Mesendoderm (in vitro differentiated cells): ENCODE data around the gene PRKAG2.

Source experiments
- DNase-seq: peaks from one replicate; pipeline ENCODE4 v3.0.0; 2013
- H2AK5ac ChIP-seq: 2 replicates; pipeline ENCODE4 v1.6.1; 2013; ENCODE audit warnings: low read length, inconsistent platforms
- H2BK120ac ChIP-seq: 2 replicates; pipeline ENCODE4 v1.6.1; 2013; ENCODE audit warnings: low read depth, mild to moderate bottlenecking, low read length, moderate library complexity, mixed read lengths
- H2BK15ac ChIP-seq: replicated peaks from 2 replicates; pipeline ENCODE4 v1.6.1; 2013; ENCODE audit warnings: low read depth, mild to moderate bottlenecking, moderate library complexity
- H2BK5ac ChIP-seq: 2 replicates; pipeline ENCODE4 v1.6.1; 2013; ENCODE audit warnings: low read length, inconsistent platforms
- H3K18ac ChIP-seq: 2 replicates; pipeline ENCODE4 v1.6.1; 2013; ENCODE audit warnings: mild to moderate bottlenecking, low read length, mixed read lengths
- H3K23ac ChIP-seq: one replicate; pipeline ENCODE4 v1.6.1; 2013; ENCODE audit warnings: low read length
- H3K27ac ChIP-seq: 2 replicates; pipeline ENCODE4 v1.5.1; 2013; ENCODE audit warnings: low read depth, mild to moderate bottlenecking, inconsistent platforms, low read length, moderate library complexity
- H3K27me3 ChIP-seq: 2 replicates; pipeline ENCODE4 v1.6.1; 2013; ENCODE audit warnings: low read length, control low read depth, mild to moderate bottlenecking, inconsistent platforms; ENCODE audit not compliant: insufficient read depth, poor library complexity
- H3K36me3 ChIP-seq: 2 replicates; pipeline ENCODE4 v1.6.1; 2013; ENCODE audit warnings: low read length, inconsistent platforms; ENCODE audit not compliant: control insufficient read depth, insufficient read depth
- H3K4ac ChIP-seq: one replicate; pipeline ENCODE4 v1.6.1; 2013; ENCODE audit warnings: low read depth, mild to moderate bottlenecking, low read length, moderate library complexity
- H3K4me1 ChIP-seq: 2 replicates; pipeline ENCODE4 v1.6.1; 2013; ENCODE audit warnings: low read depth, low read length, inconsistent platforms; ENCODE audit not compliant: control insufficient read depth
- H3K4me2 ChIP-seq: 2 replicates; pipeline ENCODE4 v1.6.1; 2013; ENCODE audit warnings: low read length
- H3K4me3 ChIP-seq: 2 replicates; pipeline ENCODE4 v1.5.1; 2013; ENCODE audit warnings: mild to moderate bottlenecking, low read length
- H3K56ac ChIP-seq: one replicate; pipeline ENCODE4 v1.6.1; 2013; ENCODE audit warnings: low read length
- H3K79me1 ChIP-seq: 2 replicates; pipeline ENCODE4 v1.6.1; 2013; ENCODE audit warnings: low read length, inconsistent platforms
- H3K79me2 ChIP-seq: 2 replicates; pipeline ENCODE4 v1.6.1; 2013; ENCODE audit warnings: mild to moderate bottlenecking, low read length; ENCODE audit not compliant: control insufficient read depth, insufficient read depth
- H3K9ac ChIP-seq: 2 replicates; pipeline ENCODE4 v1.6.1; 2013; ENCODE audit warnings: low read length, inconsistent platforms
- H4K5ac ChIP-seq: one replicate; pipeline ENCODE4 v1.6.1; 2013; ENCODE audit warnings: low read length
- H4K8ac ChIP-seq: one replicate; pipeline ENCODE4 v1.6.1; 2013; ENCODE audit warnings: low read depth, mild to moderate bottlenecking, control low read depth, low read length, moderate library complexity
- WGBS: extraction: QIAGEN DNeasy Blood & Tissue Kit; methylation state at CpG from one replicate; pipeline ENCODE4 v1.1.7; 2013; ENCODE audit warnings: low lambda C conversion rate, missing lambda C conversion rate; ENCODE audit not compliant: insufficient coverage; ENCODE audit errors: extremely low coverage; 5-methylcytosine and 5-hydroxymethylcytosine counted together

Gene PRKAG2

DNA sequence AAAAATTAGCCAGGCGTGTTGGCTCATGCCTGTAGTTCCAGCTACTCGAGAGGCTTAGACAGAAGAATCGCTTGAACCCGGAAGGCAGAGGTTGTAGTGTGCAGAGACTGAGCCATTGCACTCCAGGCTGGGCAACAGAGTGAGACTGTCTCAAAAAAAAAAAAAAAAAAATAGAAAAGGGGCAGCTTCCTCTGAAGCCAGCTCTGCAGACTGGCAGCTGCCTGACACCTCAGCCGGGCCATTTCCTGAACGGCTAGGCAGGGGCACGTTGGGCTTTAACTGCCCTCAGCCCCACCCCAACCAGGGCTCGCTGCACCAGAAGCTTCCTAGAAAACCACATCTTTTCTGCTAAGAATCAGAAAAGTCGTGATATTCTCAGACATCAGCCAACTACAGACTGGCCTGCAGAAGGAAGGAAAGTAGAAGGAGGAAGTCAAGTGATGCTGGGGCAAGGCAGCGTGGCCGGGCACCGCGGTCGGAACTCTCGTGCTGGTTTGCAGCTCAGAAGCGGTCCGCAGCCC lies 38.0 kb downstream of the PRKAG2 start:
- H3K4ac ChIP-seq: no peak overlapping the region
- H2BK120ac ChIP-seq: no peak overlapping the region
- H3K27ac ChIP-seq: no peak overlapping the region
- no peak overlapping the region for H2AK5ac ChIP-seq
- peaks cover 6% of the 10 kb centered on the region for H3K4me1 ChIP-seq
- H3K79me2 ChIP-seq: no peaks in the 10 kb centered on the region
- no peak overlapping the region for H4K8ac ChIP-seq
- H3K4me3 ChIP-seq: no peak overlapping the region
- no peak for DNase-seq
- no peak overlapping the region for H3K4me2 ChIP-seq
- H4K5ac ChIP-seq: no peak overlapping the region
- no peak overlapping the region for H2BK5ac ChIP-seq
- H3K9ac ChIP-seq: no peak overlapping the region
- no peaks in the 10 kb centered on the region for H3K36me3 ChIP-seq
- no peak overlapping the region for H3K56ac ChIP-seq
- H3K23ac ChIP-seq: no peak overlapping the region
- no peaks in the 10 kb centered on the region for H3K79me1 ChIP-seq
- no peak overlapping the region for H3K18ac ChIP-seq
- no peaks in the 10 kb centered on the region for H3K27me3 ChIP-seq
- H2BK15ac ChIP-seq: no peak overlapping the region
- no CpG with 5 or more reads among the region's 17 CpGs for WGBS

DNA sequence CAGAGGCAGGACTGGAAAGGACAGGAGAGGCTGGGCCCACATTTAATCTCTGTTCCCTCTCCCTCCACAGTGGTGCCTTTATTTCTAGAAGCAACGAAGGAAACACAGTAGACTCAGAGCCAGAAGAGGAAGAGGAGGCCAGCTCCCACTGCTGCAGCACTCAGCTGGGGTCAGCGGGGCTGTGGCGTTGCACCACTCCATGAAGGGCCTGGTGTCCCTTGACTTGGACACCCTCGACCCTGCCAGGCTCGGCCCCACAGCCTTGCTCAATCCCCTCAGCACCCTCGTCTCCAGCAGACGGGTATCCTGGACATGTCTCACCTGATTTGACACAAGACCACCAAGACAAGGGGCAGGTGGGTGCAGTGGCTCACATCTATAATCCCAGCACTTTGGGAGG lies 38.8 kb downstream of the PRKAG2 start:
- H4K5ac ChIP-seq: no peak overlapping the region
- H3K4me2 ChIP-seq: no peak overlapping the region
- no peaks in the 10 kb centered on the region for H3K79me1 ChIP-seq
- no peak overlapping the region for H3K27ac ChIP-seq
- peaks cover 6% of the 10 kb centered on the region for H3K4me1 ChIP-seq
- peak overlapping the region; percentile 57 for H3K56ac ChIP-seq
- no peaks in the 10 kb centered on the region for H3K79me2 ChIP-seq
- no CpG with 5 or more reads among the region's 7 CpGs for WGBS
- no peak overlapping the region for H3K4me3 ChIP-seq
- no peaks in the 10 kb centered on the region for H3K27me3 ChIP-seq
- no peak overlapping the region for H4K8ac ChIP-seq
- no peak overlapping the region for H3K18ac ChIP-seq
- H2AK5ac ChIP-seq: no peak overlapping the region
- H2BK5ac ChIP-seq: no peak overlapping the region
- no peak overlapping the region for H3K23ac ChIP-seq
- no peak overlapping the region for H3K4ac ChIP-seq
- H2BK120ac ChIP-seq: no peak overlapping the region
- DNase-seq: no peak
- peak overlapping the region; percentile 4 for H3K9ac ChIP-seq
- H2BK15ac ChIP-seq: no peak overlapping the region
- H3K36me3 ChIP-seq: no peaks in the 10 kb centered on the region

GRCh38 chr7:151837285-151838042 lies 39.5 kb downstream of the PRKAG2 start:
- Histone ChIP-seq H2BK5ac (no peak overlapping the region), H2BK15ac (no peak overlapping the region), H3K18ac (no peak overlapping the region), H4K8ac (no peak overlapping the region), H3K79me1 (no peaks in the 10 kb centered on the region), H3K23ac (no peak overlapping the region), H3K9ac (peak overlapping the region; percentile 29), H3K4ac (no peak overlapping the region), H2BK120ac (no peak overlapping the region), H3K4me1 (peaks cover 6% of the 10 kb centered on the region), H3K27ac (no peak overlapping the region), H3K56ac (peak overlapping the region; percentile 57), H3K79me2 (no peaks in the 10 kb centered on the region), H3K4me3 (no peak overlapping the region), H3K4me2 (no peak overlapping the region), H3K27me3 (no peaks in the 10 kb centered on the region), H3K36me3 (no peaks in the 10 kb centered on the region), H4K5ac (no peak overlapping the region), H2AK5ac (no peak overlapping the region)
- peak; percentile 71 for DNase-seq
- WGBS: no CpG with 5 or more reads among the region's 25 CpGs

DNA sequence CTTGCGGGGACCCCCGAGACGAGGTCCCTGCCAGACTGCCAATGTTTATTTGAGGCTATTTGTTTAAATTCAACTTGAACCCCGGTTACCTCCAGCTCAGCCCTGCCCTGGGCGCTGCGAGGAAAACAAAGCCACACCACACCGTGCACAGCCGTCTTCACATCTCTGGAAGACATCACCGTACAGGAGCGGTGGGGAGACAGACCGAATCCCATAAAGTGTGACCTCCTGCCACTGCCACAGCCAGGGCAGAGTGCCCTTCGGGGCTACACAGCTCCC lies 40.0 kb downstream of the PRKAG2 start:
- Histone ChIP-seq H3K79me2 (no peaks in the 10 kb centered on the region), H4K8ac (no peak overlapping the region), H3K9ac (no peak overlapping the region), H2AK5ac (no peak overlapping the region), H3K18ac (no peak overlapping the region), H2BK120ac (no peak overlapping the region), H3K56ac (peak overlapping the region; percentile 42), H2BK15ac (no peak overlapping the region), H3K27me3 (no peaks in the 10 kb centered on the region), H3K4ac (no peak overlapping the region), H3K79me1 (no peaks in the 10 kb centered on the region), H3K4me1 (peaks cover 6% of the 10 kb centered on the region), H4K5ac (no peak overlapping the region), H3K4me2 (no peak overlapping the region), H3K27ac (no peak overlapping the region), H3K4me3 (no peak overlapping the region), H3K36me3 (no peaks in the 10 kb centered on the region), H2BK5ac (no peak overlapping the region), H3K23ac (no peak overlapping the region)
- DNase-seq: no peak
- WGBS: no CpG with 5 or more reads among the region's 12 CpGs

DNA sequence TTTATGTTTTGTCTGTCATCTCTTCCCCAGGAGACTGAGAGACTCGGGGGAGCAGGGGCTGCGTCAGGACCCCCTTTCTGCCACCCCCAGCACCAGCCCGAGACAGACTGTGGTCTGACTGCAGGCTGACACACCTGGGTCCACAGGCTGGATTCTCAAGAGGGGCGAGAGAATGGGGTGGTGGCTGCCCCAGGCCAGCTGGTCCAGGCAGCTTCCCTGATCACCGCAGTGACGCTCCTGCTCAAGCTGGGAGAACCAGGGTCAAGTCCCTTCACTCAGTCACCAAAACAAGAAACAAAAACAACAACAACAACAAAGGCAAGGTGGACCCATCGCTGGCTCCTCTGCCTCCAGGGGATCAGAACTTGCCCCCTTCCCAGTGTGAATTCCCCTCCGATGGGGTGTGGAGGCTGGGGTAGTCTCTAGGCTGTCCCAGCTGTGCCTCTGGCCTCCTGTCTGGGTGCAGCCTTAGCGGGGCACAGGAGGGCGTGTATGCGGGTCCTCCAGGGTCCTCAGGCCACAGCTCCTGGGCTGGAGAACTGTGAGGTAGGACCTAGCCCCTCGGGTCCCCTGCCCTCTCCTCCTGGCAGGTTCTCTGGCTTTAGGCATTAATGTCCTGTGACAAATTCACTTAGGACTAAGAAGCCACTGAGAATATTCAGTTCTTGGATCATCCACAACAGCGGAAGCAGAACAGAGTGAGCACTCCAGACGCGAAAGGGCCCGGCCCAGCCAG lies 40.6 kb downstream of the PRKAG2 start:
- H3K4me2 ChIP-seq: no peak overlapping the region
- no peak overlapping the region for H4K5ac ChIP-seq
- peaks cover 6% of the 10 kb centered on the region for H3K4me1 ChIP-seq
- H3K27ac ChIP-seq: no peak overlapping the region
- no peak overlapping the region for H3K4ac ChIP-seq
- no peak overlapping the region for H3K9ac ChIP-seq
- H3K79me1 ChIP-seq: no peaks in the 10 kb centered on the region
- H4K8ac ChIP-seq: no peak overlapping the region
- no peak overlapping the region for H3K56ac ChIP-seq
- H3K36me3 ChIP-seq: no peaks in the 10 kb centered on the region
- H2AK5ac ChIP-seq: no peak overlapping the region
- no peak overlapping the region for H3K4me3 ChIP-seq
- no CpG with 5 or more reads among the region's 16 CpGs for WGBS
- H2BK15ac ChIP-seq: no peak overlapping the region
- H3K18ac ChIP-seq: no peak overlapping the region
- no peak overlapping the region for H2BK120ac ChIP-seq
- no peak overlapping the region for H2BK5ac ChIP-seq
- no peak for DNase-seq
- no peak overlapping the region for H3K23ac ChIP-seq
- H3K27me3 ChIP-seq: no peaks in the 10 kb centered on the region
- H3K79me2 ChIP-seq: no peaks in the 10 kb centered on the region
